NOMO-1 treated with DMSO at 0.1 percent for 48 hours (cell line): ENCODE measurements around the gene CACNA2D2.

ENCODE experiments used
- DNase-seq: peaks from one replicate; lab custom pipeline; 2025; ENCODE audit not compliant: unreplicated experiment; lab: John Stamatoyannopoulos, UW

The CACNA2D2 gene

DNA sequence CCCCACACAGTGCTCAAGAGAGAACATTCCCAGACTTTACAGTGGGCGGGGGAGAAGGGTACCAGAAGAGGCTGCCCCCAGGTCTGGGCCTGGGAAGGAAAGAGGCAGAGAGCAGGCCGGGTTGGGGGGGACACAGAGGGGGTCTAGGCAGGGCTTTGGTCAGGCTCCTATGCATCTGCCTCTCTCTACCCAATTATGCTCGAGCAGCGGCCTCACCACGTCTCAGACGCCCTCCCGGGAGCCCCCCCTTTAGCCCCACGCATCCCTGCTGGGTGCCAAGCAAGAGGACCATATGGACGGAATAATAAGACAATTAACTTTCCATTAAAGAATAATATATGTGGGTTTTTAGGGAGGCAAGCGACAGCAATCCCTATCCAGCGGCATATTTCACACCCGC, 32.8 kb downstream of the CACNA2D2 start:
- DNase-seq = no peak

DNA sequence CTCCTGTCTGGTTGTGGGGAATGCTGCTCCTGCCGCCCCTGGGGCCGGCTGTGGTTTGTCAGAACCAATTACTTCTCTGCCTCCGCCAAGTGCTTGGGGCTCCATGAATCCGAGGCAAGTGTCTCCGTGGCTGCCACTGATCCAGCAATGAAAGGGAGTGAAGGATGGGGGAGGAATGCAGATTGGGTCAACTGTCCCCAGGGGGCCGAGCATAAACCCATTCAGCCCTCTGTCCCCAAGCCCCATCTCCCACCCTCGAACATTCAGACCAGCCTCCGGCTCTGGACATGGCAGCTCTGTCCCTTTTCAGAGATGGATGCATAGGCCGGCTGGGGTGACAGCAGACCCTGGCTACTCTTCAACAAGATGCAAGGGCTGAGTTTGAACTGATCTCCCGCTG, 35.5 kb downstream of the CACNA2D2 start:
- DNase-seq = no peak

DNA sequence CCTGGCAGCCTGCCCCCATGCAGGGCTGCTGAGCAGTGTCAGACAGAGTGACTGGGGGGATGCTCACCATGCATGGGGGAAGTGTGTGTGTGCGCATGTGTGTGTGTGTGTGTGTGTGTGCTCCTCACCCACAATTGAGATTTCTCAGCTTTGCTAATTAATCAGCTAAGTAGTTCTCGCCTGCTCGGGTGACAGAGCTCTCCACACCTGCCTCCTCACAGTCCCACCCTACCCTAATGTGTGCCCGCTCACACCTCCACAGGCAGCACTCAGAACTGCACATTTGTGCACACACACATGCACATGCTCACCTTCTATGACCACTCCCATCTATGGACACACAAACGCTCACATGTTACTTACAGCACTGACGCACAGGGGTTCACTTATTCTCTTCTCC, 37.3 kb downstream of the CACNA2D2 start:
- no peak for DNase-seq

DNA sequence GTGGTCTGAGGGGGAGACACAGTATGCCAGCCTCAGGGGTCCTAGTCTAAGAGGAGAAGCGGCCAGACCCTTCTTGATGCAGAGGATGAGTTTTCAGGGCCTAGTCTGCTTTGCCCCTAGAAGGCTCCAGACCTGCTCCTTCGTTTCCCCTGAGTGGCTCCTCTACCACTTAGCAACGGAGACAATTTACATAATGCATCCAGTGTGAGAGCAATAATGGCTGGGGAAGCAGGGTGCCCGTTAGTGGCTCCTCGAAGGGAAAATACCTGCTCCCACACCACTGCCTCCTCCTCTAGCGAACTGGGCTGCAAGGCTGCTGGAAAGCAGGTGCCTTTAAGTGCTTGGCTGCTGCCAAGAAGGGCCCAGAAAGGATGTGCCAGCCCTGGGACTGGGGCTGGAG, 38.9 kb downstream of the CACNA2D2 start:
- DNase-seq = no peak

DNA sequence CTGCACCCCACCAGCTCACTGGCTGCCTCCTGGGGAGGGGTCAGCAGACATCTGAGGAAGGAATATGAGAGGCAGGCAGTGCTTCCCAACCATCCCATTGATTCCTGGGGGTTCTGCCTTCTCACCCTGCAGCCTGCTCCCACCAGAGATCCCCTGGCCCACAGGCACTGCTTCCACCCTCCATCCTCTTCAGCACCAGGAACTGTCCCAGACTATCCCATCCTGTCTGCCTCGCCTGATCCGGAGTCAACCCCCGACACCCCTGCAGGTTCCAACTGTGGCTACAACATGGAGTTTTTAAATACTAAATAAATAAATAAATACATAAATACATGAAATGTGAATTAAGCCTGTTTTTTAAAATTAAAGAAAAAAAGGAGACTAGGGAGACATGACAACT, 43.6 kb downstream of the CACNA2D2 start:
- no peak for DNase-seq

DNA sequence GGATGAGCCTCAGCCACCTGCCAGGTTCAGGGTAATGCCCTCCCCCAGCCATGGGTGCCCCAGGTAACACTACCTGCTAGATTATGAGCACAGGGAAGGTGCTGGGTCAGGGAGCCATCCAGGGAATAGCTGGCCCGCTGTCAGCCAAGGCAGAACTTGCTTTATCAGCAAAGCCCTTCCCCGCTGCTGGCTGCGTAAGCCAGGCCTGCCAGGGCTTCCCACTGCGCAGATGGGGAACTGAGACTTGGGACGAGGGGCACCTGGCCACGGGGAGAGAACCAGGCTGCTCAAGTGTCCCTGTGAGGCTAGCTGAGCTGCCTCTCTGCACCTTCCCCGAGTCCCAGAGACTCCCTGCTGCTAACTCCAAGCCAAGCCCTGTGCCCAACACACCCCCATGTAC, 45.4 kb downstream of the CACNA2D2 start:
- DNase-seq = no peak

DNA sequence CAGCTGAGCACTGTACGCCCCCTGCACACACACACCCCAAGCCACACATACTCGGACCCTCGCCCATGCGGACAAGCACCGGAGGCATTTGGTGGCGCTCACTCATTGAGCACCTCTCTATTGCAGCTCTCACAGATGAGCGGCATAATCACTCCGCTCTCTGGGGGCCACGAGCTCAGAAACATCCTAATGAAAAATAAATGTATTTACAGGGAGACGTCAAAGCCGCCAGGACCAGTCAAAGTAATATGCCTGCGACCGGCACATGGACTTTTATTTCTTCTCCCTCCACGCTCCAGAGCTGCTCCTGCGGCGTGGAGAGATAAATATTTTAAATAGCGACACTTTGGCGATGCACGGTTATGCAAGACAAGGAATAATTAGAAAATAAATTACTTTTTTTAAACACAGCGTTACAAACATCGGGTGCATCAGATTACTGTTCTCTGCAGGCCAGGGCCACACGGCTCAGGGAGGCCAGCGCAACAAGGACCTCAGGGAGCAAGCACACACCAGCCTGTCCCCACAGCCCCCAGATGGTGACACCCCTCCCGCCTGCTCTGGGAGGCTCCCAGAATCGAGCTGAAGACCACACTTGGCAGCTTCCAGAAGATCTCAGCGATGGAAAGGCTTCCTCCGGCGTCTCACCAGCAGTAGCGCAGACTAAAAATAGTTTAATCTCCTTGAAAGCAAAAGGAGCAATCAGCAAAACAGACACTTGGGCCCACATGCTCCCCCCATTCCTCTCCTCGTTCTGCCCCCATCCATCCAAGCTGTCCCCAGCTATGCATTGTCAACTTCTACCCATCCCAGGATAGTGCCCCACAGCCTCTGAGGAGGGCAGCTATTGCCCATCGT, 48.0 kb downstream of the CACNA2D2 start:
- no peak for DNase-seq

DNA sequence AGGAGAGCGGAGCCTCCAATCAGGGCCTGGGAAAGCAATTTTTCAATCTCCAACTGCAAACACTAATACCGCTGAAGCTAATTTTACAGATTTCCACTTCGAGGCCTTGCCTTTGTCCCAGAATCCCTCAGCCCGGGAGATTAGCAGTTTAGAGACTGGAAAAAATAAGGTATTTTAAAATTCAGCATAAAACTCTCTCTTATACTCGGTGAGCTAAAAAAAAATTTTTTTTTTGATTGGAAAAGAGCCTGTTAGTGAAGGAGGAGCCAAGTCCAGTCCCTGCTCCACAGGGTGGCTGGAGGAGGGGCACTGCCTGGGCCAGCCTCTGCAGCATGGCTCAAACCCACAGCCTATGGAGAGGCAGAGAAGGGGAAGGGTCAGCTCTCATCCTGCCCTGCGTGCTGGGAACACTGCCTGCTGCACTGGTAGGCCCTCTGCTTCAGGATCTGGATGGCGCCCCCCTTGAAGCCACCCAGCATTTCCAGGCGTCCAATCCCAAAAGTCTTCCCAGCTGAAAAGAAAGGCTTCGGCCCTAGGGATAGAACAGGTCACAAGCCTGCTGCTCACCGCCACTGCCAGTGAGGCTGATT, 48.9 kb downstream of the CACNA2D2 start:
- no peak for DNase-seq

DNA sequence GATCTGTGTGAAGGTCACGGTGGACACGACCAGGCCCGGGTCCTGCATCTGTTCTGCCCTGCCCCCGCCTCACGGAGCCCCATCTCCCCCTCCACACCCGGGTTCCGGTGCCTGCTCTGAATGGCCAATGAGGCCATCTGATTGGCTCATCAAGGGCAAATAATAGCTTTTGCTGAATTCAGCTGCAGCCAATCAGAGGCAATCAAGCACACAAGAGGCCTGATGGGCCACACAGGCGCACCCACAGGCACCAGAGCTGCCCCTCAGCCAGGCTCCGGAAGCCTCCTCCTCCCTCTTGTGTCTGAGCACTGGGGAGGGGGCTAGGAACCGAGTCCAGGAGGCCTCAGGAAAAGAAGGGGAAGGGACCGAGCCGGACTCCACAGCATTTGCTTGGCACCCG, 49.5 kb downstream of the CACNA2D2 start:
- DNase-seq = no peak

DNA sequence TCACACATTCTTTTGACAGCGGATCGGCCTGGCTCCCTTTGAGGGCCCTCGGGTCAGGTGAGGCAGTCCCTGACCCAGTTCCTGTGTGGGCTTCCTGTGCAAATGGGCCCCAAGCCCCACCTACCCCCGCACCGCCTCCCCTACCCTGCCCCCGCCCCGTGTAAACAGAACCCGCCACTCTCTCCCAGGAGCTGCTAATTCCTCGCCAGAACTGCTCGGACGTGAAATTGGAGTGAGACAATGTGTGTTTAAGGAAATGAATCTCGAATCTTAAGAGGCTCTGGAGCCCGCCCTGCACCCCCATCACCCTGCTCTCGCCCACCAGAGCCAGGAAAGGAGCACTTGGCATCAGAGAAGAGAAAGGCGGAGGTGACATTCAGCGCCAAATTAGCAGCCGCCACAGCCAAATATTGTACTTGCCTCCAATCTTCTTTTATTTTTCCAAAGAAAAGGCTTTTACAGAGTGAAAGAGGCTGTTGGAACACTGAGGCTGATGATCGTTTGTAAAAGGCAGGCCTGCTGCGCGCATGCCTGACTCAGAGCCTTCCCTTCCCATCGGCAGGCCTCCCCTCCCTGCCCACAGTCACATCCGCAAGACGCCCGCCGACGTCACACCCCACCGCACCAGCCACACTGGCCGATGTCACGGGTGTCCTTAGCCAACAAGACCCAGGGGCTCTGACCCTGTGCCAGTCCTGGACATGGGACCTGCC, 53.1 kb downstream of the CACNA2D2 start:
- no peak for DNase-seq

DNA sequence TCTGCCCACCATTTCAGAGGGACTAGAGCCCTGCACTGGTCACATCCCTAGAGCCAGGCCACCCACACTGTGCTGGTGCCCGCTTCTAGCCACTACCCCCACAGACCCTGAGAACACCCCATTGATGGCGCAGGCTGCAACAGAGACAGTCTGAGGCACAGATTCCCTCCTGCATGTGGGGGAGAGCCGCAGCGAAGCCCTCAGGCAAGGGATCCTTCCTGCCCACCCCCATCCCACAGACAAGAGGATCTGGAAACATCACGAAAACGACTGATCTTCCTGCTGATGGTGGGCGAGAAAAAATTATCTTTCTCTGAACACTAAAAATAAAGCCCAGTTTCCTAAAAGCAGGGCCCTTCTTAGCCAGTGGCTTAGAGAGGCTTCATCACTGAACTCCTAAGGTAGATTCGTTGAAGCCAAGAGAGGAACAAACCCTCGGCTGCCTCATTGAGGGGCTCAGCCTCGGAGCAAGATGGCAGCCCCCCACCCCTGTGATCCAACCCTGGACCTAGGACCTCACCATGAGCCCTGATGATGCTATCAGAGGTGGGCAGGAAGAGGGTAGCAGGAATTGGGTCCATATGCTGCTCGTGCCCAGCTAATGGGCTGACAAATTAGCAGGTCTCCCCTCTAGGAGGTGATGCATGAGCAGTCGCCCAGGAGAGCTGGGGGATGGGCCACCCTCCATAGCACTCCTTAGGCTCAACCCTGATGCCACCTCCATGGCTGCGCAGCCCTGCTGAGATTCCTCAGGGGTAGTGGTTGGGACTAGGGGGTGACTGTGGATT, 54.5 kb downstream of the CACNA2D2 start:
- DNase-seq = no peak

DNA sequence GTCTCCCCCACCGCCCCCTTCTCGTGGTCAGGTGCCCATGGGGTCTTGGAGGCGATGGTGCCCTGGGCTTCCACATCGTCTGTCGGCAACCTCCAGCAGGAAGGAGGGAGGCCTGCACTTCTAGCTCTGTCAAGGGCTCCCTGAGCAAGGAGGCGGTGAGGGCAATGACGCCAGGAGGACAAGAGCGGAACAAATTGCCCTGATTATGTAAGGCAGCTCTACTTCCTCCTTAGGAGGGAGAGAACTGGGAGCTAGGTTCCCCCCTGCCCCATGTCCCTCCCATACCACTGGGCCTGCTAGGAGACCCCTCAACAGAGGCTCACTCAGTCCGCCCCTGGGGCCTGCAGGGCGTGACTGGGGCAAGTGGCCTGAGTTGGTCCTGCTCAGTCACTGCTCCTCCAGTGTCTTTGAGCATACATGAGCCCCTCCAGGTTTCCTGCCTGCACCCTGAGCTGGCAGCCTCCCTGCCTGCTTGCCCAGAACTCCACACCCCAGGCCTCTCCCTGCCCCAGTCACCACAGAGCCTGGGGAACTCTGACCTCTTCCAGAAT, 56.1 kb downstream of the CACNA2D2 start:
- DNase-seq = peak; percentile 60

DNA sequence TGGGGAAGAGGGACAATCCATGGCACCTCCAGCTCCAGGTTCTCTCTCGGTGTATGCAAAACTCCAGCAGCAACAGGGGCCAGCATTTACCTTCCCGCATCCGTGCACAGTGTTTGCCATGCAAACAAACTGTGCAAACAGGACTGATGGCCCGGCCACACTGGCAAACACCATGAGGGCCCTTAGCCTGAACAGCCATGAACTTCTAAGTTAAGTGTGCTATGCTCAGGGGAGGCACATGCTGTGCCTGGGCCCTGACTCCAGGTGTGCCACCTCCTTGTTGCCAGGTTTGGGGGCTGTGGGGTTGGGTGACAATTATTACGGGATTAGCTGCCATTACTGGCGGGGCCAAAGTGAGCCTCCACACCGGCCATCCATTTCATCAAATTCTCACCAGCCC, 57.5 kb downstream of the CACNA2D2 start:
- DNase-seq = no peak

DNA sequence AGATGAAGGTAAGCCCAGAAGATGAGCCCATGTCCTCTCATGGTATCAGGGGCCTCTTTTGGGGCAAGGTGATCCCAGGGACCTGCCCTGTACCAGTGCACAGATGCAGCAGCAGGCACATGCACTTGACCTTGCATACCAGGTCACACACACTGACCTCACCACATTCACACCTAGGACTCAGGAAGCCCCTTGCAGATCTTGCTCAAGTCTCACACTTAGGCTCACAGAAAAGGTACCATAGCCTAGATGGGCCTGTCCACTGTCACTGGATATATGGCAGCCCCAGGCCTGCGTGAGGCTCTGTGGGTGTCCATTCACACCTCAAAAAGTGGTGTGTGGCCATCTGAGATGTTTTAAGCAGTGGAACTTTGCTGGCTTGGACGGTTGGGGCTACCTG, 58.7 kb downstream of the CACNA2D2 start:
- DNase-seq = no peak

DNA sequence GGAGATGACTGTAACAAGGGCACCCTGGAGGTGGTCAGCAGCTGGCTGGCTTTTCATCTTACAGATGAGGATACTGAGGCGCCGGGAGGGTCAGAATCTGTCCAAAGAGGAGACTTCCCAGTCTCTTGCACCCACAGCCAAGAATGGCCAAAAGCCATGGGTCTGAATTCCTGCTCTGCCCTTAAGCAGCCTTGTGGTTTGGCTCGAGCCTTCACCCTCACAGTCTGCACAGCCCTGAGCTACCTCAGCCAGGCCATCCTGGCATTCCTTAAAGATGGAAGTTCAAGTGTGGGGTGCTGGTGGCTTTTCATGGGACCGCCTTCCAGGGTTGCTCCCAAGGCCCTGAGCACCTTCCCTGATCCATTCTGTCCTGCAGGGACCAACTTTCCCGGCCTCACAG, 59.2 kb downstream of the CACNA2D2 start:
- no peak for DNase-seq

DNA sequence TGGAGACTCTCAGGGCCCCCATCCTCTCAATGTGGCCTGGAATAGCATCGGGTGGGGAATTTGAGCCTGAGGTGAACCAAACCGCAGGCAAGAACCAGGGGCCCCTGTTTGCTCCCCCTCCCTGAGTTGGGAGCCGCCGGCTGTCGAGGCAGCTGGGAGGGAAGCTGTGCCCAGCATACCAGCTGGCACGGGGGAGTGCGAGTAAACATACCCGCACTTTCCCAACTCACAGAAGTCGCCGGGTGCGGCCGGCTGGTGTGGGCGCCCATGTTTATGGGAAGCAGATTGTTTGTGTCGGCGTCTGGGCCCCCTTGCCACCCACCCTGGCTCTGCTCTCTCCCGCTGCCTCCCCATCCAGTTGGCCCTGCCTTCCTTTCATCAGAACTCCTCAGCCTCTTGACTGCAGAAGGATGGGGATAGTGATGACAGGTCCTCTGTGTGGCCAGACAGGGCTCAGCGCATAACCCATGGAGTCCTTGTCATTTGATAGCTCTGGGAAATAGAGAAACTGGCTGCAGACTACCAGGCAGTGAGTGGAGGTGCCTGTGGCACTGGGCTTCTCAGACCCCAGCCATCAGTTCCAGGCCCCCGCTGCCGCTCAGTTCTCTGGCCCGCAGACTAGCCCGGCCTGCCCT, 60.4 kb downstream of the CACNA2D2 start:
- no peak for DNase-seq

DNA sequence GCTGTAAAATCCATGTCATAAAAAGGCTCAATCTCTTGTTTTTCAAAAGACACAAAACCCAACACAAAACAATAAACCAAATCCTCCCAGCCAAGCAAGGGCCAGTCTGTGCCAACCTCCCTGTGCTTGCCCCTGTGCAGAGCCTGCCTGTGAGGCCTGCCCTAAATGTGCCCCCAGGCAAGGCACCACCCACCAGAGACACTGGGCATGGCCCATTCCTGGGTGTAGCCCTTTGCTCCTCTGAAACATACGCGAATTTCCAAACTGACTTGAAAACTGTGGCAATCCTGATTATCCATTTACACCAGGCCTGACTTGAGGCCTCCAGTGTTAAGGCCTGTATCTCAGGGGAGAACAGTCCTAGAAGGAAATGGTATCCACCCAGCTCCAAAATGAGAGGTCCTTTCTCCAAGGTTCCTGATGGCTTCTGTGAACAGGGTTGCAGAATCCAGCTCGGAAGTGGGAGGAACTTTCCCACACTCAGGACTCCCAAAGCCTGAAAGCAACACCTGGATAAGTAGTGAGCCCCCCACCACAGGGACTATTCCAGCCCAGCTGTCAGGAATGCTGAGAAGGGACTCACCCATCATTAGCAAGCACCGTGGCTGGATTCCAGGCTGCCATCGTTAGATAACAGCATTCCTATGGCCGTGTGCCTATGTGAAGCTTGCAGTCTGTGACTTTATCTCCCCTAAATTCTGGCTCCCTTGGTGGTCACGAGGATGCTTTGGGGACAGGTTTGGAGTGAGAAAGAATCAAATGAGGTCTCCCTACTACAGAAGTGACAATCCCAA, 61.8 kb downstream of the CACNA2D2 start:
- no peak for DNase-seq

DNA sequence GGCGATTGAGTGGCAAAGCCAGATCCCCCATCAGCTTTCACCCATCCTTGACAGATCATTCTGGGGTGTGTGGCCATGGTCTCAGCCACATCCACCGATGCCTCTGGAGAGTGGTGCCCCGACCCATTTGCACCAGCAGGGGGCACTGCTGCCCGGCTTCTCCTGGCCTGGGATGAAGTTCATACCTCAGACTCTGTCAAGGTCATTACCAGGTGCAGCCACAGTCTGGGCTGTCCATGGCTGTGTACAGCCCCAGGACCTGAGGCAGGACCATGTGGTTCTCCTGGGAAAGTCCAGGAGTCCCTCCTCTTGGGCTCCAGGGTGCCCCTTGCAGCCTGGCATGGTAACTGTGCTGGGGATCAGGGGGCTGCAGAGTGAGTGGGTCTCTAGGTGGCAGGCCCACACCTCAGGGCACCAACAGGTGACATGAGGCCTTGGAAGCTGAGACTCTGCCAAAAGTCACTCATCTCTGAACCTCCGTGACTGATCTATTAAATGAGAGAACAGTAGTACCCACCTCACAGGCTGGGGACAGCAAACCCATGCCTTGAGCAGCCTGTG, 67.2 kb downstream of the CACNA2D2 start:
- peak; percentile 37 for DNase-seq

DNA sequence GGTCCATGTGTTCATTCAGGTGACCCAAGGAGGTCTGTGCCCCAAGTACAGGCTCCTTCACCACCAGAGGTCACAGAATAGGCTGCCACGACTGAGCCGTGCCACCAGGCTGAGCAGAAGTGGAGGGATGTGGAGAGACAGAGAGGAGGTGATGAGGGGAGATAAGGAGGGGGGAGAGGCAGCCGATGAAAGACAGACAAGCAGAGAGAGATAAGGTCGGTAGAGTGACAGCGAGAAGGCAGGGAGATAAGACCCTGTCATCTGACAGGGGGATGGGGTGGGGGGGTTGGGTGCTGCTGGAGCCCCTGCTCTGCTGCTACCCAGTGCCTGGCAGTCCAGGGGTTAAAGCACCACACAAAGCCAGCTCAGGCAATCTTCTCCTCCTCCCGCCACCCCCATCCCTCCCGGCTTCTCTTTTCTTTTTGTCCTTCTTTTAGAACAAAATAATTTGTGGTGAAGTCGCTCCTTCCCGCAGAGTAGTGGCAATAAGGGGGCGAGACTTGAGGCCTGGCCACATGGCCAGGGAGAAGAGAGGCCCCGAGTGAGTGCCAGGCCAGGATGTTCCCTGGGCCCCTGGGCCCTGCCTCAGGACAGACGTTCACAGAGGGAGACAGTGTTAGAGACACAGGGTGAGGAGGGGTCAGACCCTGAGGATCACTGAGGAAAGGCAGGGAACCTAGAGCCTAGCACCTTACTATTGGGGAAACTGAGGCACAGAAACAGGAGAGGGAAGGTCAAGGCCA, 67.9 kb downstream of the CACNA2D2 start:
- no peak for DNase-seq
